NCI-H446 treated with DMSO at 0.1 percent for 48 hours (cell line): ENCODE data around the gene KDM2B.

ENCODE experiments used
- DNase-seq: peaks from one replicate; lab custom pipeline; 2025; lab: John Stamatoyannopoulos, UW

The KDM2B gene

DNA sequence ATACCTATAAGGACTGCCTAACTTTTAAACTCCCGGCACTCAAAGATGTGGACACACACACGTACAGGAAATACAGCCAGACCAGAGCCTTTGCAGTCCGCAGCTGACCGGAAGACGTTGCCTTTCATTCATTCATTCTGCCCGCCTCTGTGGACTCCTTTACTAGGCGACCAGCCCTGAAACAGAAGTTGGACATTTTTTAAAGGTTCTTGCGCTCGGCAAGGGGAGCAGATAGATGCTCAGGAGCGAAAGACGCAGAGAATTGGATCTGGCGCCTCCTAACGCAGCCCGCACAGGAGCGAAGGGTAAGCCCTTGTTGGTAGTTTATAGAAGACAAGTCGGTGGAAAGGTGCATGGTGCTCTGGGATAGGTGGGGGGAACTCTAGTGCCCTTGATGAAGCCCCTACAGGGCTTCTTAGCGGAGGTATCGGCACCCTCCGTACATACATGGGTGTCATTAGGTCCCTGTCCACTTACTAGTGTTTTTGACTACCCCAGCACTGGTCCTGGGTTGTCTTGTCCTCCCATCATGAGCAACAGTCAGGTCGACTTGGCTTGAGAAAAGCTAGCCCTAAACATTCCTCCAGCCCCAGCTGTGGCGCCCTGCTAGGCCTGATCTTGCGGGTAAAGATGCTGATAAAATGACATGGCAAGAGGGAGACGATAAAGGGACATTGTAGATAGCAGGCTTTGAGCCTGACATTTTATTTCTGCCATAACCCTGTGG lies at the start of gene KDM2B:
Gene KDM2B, minus strand, starts transcription at position 65 of the 727 bp plus-strand sequence. CDS start 112 bp downstream, outside the sequence.
- DNase-seq = peak; percentile 10

- no peak for DNase-seq
These were observed 47.7 kb upstream of the KDM2B start for GRCh38 chr12:121628536-121628935.

GRCh38 chr12:121628037-121628436 lies 47.2 kb upstream of the KDM2B start:
- no peak for DNase-seq

- DNase-seq = no peak
These were observed 46.2 kb upstream of the KDM2B start for GRCh38 chr12:121626853-121627640.

DNA sequence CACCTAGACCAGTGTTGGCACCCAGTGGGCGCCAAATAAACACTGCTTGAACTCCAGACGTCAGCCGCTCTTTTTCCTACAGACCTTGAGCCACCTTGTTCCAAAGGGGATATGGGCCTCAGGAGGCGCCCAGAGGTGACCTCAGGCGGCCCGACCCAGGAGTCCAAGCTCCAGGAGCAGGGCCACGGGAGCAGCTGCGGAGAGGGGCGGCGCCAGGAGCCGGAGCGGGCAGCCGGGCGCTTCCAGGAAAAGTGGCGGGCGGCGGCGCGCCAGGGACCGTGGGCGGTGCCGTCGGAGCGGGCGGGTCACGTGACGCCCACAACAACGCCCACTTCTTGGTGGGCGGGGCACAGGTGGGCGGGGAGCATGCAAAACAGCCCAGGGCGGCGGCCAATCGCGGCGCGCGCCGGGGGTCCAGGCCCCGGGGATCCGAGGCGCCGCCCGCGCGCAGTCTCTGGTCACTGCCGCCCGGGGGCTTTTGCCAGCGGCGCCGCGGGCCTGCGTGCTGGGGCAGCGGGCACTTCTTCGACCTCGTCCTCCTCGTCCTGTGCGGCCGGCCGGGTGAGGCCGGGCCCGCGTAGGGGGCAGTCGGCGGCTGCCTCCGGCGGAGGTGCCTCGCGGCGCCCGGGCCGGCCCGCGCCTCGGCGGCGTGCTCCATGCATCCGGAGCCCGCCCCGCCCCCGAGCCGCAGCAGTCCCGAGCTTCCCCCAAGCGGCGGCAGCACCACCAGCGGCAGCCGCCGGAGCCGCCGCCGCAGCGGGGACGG lies 45.4 kb upstream of the KDM2B start, which contains the start of gene ORAI1:
Gene ORAI1, plus strand, starts transcription at position 444 of the 766 bp plus-strand sequence.
- peak; percentile 85 for DNase-seq

- no peak for DNase-seq
These were observed 39.6 kb upstream of the KDM2B start for GRCh38 chr12:121620333-121620891.

- no peak for DNase-seq
These were observed 37.9 kb upstream of the KDM2B start for GRCh38 chr12:121618659-121619233.

DNA sequence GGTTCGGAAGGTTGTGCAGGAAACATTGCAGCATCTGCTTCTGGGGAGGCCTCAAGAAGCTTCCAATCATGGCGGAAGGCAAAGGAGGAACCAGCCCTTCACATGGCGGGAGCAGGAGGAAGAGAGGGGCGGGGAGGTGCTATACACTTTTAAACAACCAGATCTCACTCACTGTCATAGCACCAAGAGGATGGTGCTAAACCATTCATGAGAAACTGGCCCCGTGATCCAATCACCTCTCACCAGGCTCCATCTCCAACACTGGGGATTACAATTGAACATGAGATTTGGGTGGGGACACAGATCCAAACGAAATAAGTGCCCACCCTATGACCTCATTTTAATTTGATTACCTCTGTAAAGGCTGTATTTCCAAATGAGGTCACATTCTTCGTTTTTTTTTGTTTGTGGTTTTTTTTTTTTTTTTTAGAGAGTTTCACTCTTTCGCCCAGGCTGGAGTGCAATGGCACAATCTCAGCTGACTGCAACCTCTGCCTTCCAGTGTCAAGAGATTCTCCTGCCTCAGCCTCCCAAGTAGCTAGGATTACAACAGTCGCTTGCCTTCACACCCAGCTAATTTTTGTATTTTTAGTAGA lies 34.1 kb upstream of the KDM2B start:
- DNase-seq = no peak

GRCh38 chr12:121613462-121613861 lies 32.6 kb upstream of the KDM2B start:
- no peak for DNase-seq

DNA sequence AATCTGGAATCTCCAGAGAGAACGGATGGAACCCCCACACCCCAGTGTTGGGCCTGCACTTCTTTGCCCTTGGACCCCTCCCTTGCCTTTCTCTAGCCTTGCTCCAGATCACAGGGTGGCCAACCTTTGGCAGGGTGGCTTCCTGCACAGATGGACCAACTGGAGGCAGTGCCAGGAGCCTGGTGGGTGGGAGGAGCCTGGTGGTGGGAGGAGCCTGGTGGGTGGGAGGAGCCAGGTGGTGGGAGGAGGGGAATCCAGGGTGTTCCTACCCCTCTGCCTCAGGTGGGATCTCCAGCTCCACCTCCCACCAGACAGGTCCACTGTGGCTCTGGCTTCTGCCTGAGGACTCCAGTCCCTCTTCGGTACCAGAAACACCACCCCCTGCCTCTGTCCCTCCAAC lies 30.5 kb upstream of the KDM2B start:
- no peak for DNase-seq

GRCh38 chr12:121610239-121611149 lies 29.7 kb upstream of the KDM2B start:
- no peak for DNase-seq

GRCh38 chr12:121608301-121608700 lies 27.5 kb upstream of the KDM2B start:
- DNase-seq = no peak

DNA sequence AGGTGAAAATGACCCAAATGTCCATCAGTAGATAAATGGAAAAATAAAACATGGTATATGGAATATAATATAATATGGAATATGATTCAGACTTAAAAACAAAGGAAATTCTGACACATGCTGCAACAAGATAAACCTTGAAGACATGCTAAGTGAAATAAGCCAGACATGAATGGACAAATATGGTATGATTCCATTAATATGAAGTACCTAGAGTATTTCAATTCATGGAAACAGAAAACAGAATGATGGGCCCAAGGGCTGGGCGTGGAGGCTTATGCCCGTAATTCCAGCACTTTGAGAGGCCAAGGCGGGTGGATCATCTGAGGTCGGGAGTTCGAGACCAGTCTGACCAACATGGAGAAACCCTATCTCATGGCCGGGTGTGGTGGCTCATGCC lies 22.8 kb upstream of the KDM2B start:
- no peak for DNase-seq

- no peak for DNase-seq
These were observed 21.9 kb upstream of the KDM2B start for GRCh38 chr12:121602766-121603165.

- no peak for DNase-seq
These were observed 20.0 kb upstream of the KDM2B start for GRCh38 chr12:121600702-121601336.

- no peak for DNase-seq
These were observed 15.7 kb upstream of the KDM2B start for GRCh38 chr12:121596526-121596925.

DNA sequence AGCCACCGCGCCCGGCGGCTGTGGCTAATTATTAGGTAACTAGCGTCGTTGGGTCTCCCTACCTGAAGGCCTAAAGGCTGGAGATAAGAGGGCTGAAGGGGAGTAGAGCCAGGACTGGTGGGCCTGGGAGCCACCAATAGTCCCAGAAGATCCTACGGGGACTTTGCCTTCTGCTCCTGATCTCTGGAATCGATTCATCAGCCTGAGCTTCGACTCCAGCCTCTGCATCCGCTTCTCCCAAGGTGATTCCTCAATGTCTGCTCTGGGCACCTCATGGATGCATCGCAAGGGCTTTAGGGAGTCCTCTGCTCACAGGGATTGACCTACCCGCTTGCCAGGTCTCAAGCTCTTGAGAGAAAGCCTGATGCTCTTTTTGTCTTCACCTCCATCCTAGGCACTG lies 14.7 kb upstream of the KDM2B start:
- DNase-seq = no peak

DNA sequence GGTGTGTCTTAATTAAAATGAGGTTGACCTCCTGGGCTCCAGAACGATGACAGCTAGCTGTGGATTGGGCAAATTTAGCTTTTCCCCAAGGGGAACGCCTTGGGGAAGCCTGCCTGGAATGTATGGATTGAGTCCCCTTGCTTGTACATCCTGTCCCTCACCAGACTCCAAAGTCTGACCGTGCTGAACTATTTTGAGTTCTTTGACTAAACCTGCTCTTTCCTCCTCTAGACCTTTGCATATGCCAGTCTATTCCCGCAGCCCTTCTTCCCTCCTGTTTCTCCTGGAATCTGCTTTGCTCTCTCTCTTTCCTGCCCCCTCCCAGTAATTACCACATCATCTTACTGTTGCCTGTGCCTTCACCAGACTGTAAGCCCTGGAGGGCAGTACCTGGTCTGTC lies 11.5 kb upstream of the KDM2B start:
- no peak for DNase-seq

GRCh38 chr12:121590476-121591143 lies 9.8 kb upstream of the KDM2B start:
- no peak for DNase-seq
